CD14-positive monocyte (primary cell): ENCODE data around the gene TEAD1. TPM values are rescaled to one million over a fixed set of nuclear protein-coding genes. Genes with fewer than 3 reads are reported as not detected.

Source experiments
- DNase-seq, 3 donors: peaks; one replicate each; pipeline ENCODE4 v3.0.0-alpha.2; 2011 to 2022
- H2AFZ ChIP-seq: 2 replicates; pipeline ENCODE4 v1.6.0; 2012; ENCODE audit warnings: mild to moderate bottlenecking, low read depth, low read length, inconsistent platforms; ENCODE audit not compliant: insufficient read depth, poor library complexity, severe bottlenecking
- H3K27ac ChIP-seq, 2 donors: 1 replicate in 1 of 2; 2 replicates in 1 of 2; pipeline ENCODE4 v1.5.1; 2012 to 2013; ENCODE audit warnings: low read length in 2 of 2, control low read depth in 1 of 2, inconsistent platforms in 1 of 2, low read depth in 1 of 2, mild to moderate bottlenecking in 1 of 2
- H3K27me3 ChIP-seq, 2 donors: one replicate each; pipeline versions ENCODE4 v1.6.0 to v1.6.1; 2011 to 2013; ENCODE audit warnings: low read length in 2 of 2; ENCODE audit not compliant: control insufficient read depth in 2 of 2, insufficient read depth in 2 of 2
- H3K36me3 ChIP-seq, 2 donors: replicated peaks in 1 of 2; 1 replicate in 1 of 2; 2 replicates in 1 of 2; pipeline versions ENCODE4 v1.5.1 to v1.6.1; 2012 to 2013; ENCODE audit warnings: low read length in 2 of 2, control low read depth in 1 of 2, inconsistent platforms in 1 of 2, mild to moderate bottlenecking in 1 of 2; ENCODE audit not compliant: insufficient read depth in 2 of 2, control insufficient read depth in 1 of 2
- H3K4me1 ChIP-seq, 2 donors: 1 replicate in 1 of 2; 2 replicates in 1 of 2; pipeline versions ENCODE4 v1.5.1 to v1.6.1; 2012 to 2013; ENCODE audit warnings: low read length in 2 of 2, control low read depth in 1 of 2, inconsistent platforms in 1 of 2, mild to moderate bottlenecking in 1 of 2, moderate library complexity in 1 of 2; ENCODE audit not compliant: insufficient read depth in 2 of 2, control insufficient read depth in 1 of 2
- H3K4me2 ChIP-seq: replicated peaks from 2 replicates; pipeline ENCODE3; 2012; ENCODE audit warnings: low read length, moderate library complexity, mild to moderate bottlenecking; ENCODE audit not compliant: poor library complexity, severe bottlenecking; ENCODE audit errors: extremely low read depth
- H3K4me3 ChIP-seq, 3 experiments: fragments of 200-600 bp in 1 of 3; sonication (generic) in 1 of 3; replicated peaks in 1 of 3; 1 replicate in 2 of 3; 2 replicates in 1 of 3; pipeline ENCODE4 v1.5.1; 2011 to 2013; ENCODE audit warnings: low read length in 3 of 3, mild to moderate bottlenecking in 3 of 3, control low read depth in 2 of 3, low read depth in 2 of 3, inconsistent platforms in 1 of 3, moderate library complexity in 1 of 3
- H3K79me2 ChIP-seq: 2 replicates; pipeline ENCODE4 v1.6.0; 2012; ENCODE audit warnings: mild to moderate bottlenecking, control low read depth, inconsistent platforms, low read length, moderate library complexity; ENCODE audit not compliant: insufficient read depth
- H3K9ac ChIP-seq: 2 replicates; pipeline ENCODE4 v1.6.0; 2017; ENCODE audit warnings: low read length, mild to moderate bottlenecking; ENCODE audit not compliant: insufficient read depth, poor library complexity, severe bottlenecking
- H3K9me3 ChIP-seq, 2 donors: replicated peaks in 1 of 2; 1 replicate in 1 of 2; 2 replicates in 1 of 2; pipeline versions ENCODE4 v1.5.1 to v1.6.1; 2012 to 2013; ENCODE audit warnings: low read length in 2 of 2, control low read depth in 1 of 2; ENCODE audit not compliant: control insufficient read depth in 1 of 2, insufficient read depth in 1 of 2
- H4K20me1 ChIP-seq: 2 replicates; pipeline ENCODE4 v1.6.0; 2012; ENCODE audit warnings: mild to moderate bottlenecking, low read length, control low read depth, moderate library complexity; ENCODE audit not compliant: insufficient read depth
- H3K27ac Mint-ChIP-seq, 7 donors: one replicate each; pipeline ENCODE4 v1.8.0; 2020; ENCODE audit warnings: mild to moderate bottlenecking in 7 of 7, mixed read lengths in 7 of 7, moderate library complexity in 6 of 7, inconsistent platforms in 2 of 7
- H3K27me3 Mint-ChIP-seq, 3 donors: one replicate each; pipeline ENCODE4 v1.8.0; 2021 to 2022; ENCODE audit warnings: low read depth in 3 of 3, mild to moderate bottlenecking in 3 of 3, mixed read lengths in 3 of 3, moderate library complexity in 3 of 3, inconsistent platforms in 1 of 3
- H3K36me3 Mint-ChIP-seq, 2 donors: one replicate each; pipeline ENCODE4 v1.8.0; 2020; ENCODE audit warnings: mixed read lengths in 2 of 2, inconsistent platforms in 1 of 2, mild to moderate bottlenecking in 1 of 2
- H3K4me1 Mint-ChIP-seq: one replicate; pipeline ENCODE4 v1.8.0; 2020; ENCODE audit warnings: mild to moderate bottlenecking, mixed read lengths
- H3K4me3 Mint-ChIP-seq, 2 donors: one replicate each; pipeline ENCODE4 v1.8.0; 2020; ENCODE audit warnings: mild to moderate bottlenecking in 2 of 2, mixed read lengths in 2 of 2, moderate library complexity in 1 of 2
- H3K9me3 Mint-ChIP-seq, 7 donors: one replicate each; pipeline ENCODE4 v1.8.0; 2020 to 2022; ENCODE audit warnings: mixed read lengths in 7 of 7, mild to moderate bottlenecking in 6 of 7, moderate library complexity in 6 of 7, inconsistent platforms in 2 of 7
- CTCF ChIP-seq: fragments of 200-600 bp; IDR thresholded peaks from one replicate; pipeline ENCODE4 v1.8.0; 2022; ENCODE audit warnings: antibody characterized with exemption, mild to moderate bottlenecking
- WGBS: methylation state at CpG from one replicate; pipeline ENCODE4 v1.1.5; 2013; ENCODE audit warnings: missing lambda C conversion rate; ENCODE audit not compliant: insufficient coverage; 5-methylcytosine and 5-hydroxymethylcytosine counted together
- intact Hi-C, 2 donors: fragments of 100-400 bp; cut with micrococcal nuclease; formaldehyde crosslinking; loops; one replicate each; pipeline versions ENCODE4 v1.15.0 to v1.15.1; 2023
- polyA plus RNA-seq, 3 donors: library from polyadenylated mRNA; depleted of rRNA in 1 of 3; unstranded in 2 of 3; stranded (reverse) in 1 of 3; fragments of 300-500 nt in 2 of 3; fragments of >200 nt in 1 of 3; fragmentation: Illumina TruSeq in 2 of 3; gene quantifications; 1 replicate in 2 of 3; 2 replicates in 1 of 3; pipeline ENCODE4 v1.2.3, GENCODE V29; 2012 to 2021

TEAD1 gene
- polyA plus RNA-seq, 3 donors = not detected

GRCh38 chr11:12884751-12885318 is 210.6 kb downstream of the TEAD1 start:
- Histone ChIP-seq H3K4me3 (no peak overlapping the region), H3K4me1 (peaks cover 13% of the 10 kb centered on the region in 2 donors), H2AFZ (no peak overlapping the region), H3K9ac (no peak overlapping the region), H3K36me3 (no peaks in the 10 kb centered on the region), H4K20me1 (no peaks in the 10 kb centered on the region), H3K4me2 (no peak overlapping the region), H3K9me3 (no peaks in the 10 kb centered on the region), H3K27ac (no peak overlapping the region), H3K27me3 (no peaks in the 10 kb centered on the region), H3K79me2 (no peaks in the 10 kb centered on the region)
- DNase-seq = no peak
- 81% methylated on average over 2 of the region's 5 CpGs for WGBS
- Mint-ChIP-seq H3K4me1 (peaks cover 12% of the 10 kb centered on the region), H3K27me3 (peaks cover 4 to 11% (median 8%) of the 10 kb centered on the region in 3 donors), H3K4me3 (no peak overlapping the region), H3K27ac (no peak overlapping the region), H3K9me3 (peaks cover 0 to 2% (median 0%) of the 10 kb centered on the region in 7 donors), H3K36me3 (no peaks in the 10 kb centered on the region)
- intact Hi-C loops = no loop called here
- TF ChIP-seq CTCF = no peak

DNA sequence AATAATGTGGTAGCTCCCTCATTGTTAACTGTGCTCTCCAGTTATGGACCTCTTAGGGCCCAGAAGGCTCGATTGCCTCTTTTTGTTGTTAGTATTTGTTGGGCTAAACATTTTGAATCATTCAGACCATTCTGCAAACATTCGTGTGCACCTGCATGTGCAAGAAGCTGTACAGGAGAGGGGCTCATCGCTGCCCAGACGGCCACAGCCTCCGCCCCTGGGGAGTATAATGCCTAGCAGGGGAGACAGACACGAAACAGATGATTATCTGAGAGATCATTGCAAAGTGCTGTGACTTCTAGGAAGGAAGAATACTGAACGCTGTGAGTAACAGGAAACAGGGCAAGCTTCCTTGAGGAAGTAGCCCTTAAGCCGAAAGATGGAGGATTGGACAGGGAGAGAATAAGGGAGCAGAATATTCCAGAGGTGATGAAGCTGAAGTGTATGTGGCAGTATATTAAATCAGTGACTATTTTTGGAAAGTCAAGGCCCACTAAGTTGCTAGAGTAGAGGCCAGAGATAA is 211.6 kb downstream of the TEAD1 start:
- Histone ChIP-seq H3K4me2 (no peak overlapping the region), H3K4me3 (no peak overlapping the region)
- H3K36me3 Mint-ChIP-seq = no peaks in the 10 kb centered on the region

More for the DNA sequence above, 211.6 kb downstream of the TEAD1 start:
- Histone ChIP-seq H4K20me1 (no peaks in the 10 kb centered on the region), H3K27ac (no peak overlapping the region), H3K9ac (no peak overlapping the region), H3K36me3 (no peaks in the 10 kb centered on the region), H3K4me1 (peaks cover 18 to 19% of the 10 kb centered on the region in 2 donors), H2AFZ (no peak overlapping the region), H3K79me2 (no peaks in the 10 kb centered on the region), H3K27me3 (no peaks in the 10 kb centered on the region), H3K9me3 (no peaks in the 10 kb centered on the region)
- WGBS = 77% methylated on average over 8 of the region's 8 CpGs
- TF ChIP-seq CTCF = no peak
- peaks cover 16% of the 10 kb centered on the region for H3K4me1 Mint-ChIP-seq
- H3K4me3 Mint-ChIP-seq = no peak overlapping the region
- H3K27ac Mint-ChIP-seq = no peak overlapping the region
- H3K27me3 Mint-ChIP-seq = peaks cover 4 to 11% (median 8%) of the 10 kb centered on the region in 3 donors
- H3K9me3 Mint-ChIP-seq = peaks cover 0 to 2% (median 0%) of the 10 kb centered on the region in 7 donors
- DNase-seq = no peak
- intact Hi-C loops = no loop called here
